HG03045 (cell line): ENCODE data around the gene PCNX2.
A peak's percentile ranks its signal among the peaks of the same experiment; 100 is the strongest.
"Not testable (repeated sequence)": the region's sequence is repeated elsewhere in the genome, so short reads cannot be mapped to it uniquely, and the experiment has no call there.

Experiments
- ATAC-seq: cut with Tn5 transposase; IDR thresholded peaks from one replicate; pipeline ENCODE4 v1.9.1; 2021; ENCODE audit warnings: mild to moderate bottlenecking, moderate library complexity; ENCODE audit not compliant: unreplicated experiment

PCNX2 gene

DNA sequence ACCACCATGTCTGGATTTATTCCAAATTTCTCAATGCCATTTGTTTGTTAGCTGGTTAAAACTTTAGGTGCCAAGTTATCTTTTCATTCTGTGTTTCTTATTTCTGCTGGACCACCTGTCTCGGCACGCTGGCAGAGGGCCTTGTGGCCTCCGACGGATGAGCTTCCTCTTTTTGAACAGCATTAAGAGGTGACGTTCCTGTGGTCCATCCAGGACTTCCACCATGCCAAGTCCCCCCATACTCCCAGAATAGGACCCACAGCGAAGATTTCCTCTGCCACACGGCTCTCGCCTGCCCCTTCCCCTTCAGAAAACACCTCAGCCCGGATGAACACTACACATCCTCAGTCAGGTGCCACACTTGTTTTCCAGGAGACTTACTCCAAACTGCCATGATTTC lies 271.3 kb downstream of the PCNX2 start:
- no peak for ATAC-seq

DNA sequence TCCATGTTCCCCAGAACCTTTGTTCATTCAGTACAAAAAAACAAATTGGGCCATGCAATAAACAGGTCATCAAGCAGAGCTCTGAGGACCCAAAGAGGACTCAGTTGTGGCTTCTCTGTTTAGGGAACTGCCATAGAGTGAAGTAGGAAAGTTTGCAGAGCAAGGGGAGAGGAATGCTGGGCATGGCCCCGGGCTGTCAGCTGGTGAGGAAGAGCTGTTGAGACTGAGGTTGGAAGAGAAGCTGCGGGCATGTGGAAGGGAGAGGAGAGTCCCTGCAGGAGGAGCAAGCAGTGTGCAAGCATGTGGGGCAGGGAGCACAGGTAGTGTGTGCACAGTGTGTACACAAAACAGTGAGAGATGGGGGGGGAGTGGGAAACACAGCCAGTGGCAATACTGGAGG lies 273.3 kb downstream of the PCNX2 start:
- ATAC-seq = no peak

DNA sequence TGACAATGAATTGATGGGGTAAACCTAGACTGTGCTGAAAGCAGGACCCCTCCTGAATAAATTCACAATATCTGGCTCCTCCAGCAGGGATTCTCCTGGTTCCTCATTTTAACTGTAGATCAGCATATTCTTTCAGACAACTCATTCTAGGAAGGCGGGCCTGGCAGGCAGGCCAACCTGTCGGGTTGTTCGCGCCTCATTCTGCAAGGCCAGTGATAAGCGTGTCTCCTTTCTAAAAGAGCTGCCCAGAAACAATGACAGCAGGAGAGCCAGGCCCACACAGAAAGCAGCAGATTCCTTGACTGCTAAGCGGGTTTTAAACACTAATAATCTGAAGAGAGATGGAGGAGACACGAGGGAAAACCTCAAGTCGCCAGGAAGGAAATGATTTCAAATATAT lies 275.1 kb downstream of the PCNX2 start:
- no peak for ATAC-seq

DNA sequence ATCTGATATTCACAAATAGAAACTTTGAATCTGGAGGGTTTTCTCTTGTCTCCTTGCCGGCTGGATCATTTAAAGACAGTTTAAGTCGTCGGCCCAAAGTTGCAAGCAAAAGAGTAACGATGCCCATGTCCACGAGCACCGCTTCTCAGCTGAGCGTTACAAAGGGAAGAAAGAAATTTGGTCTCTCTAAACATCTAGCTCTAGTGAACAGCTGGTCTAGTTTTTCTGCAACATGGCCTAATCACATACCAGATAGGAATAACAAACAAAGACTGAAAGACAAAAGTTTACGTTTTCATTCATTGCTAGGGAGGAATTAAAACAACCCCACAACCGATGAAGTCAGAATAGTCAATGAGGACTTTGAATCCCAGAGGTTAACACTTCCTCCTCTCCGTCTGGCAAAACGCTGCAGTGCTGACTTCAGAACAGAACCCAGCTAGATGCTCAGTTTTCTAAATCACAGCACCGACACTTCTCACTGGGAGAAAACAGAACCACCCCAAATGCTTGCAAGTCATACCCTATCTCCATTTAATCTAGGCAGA lies 275.7 kb downstream of the PCNX2 start:
- no peak for ATAC-seq

DNA sequence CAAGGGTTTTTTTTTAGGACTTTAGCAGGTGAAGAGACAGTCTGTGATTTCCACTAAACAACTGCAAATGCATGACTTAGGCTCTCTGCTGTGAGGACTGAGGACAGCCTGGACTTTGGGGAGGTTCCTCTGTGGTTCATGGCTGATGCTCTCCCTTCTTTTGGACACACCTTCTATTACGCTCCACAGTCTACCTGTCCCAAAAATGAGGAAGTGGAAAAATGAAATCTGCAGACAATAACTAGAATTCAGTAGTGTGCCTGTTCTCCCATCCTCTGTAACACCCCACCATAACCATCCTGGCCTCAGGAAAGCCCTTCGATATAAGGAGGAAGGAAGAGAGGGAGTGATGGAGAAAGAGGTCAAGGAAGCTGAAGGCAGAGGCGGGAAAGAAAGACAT lies 276.4 kb downstream of the PCNX2 start:
- ATAC-seq = no peak

DNA sequence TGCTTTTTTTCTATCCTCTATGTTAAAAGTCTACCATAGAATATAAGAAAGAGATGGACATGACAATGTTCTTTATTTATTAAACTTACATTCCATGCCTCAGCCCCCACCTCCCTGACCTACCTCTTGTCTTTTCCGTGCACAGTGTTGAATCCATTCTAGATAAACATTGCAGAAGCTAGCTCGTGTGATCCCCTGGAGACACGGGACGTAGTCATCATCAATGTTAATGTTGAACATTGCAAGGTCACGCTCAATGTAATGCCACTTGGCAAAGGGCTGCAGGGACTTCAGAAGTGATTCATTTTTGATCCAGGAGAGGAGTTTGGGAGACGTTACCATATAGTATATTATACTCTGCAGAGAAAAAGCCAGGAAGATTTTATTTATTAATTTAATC lies 278.7 kb downstream of the PCNX2 start:
- ATAC-seq = no peak

DNA sequence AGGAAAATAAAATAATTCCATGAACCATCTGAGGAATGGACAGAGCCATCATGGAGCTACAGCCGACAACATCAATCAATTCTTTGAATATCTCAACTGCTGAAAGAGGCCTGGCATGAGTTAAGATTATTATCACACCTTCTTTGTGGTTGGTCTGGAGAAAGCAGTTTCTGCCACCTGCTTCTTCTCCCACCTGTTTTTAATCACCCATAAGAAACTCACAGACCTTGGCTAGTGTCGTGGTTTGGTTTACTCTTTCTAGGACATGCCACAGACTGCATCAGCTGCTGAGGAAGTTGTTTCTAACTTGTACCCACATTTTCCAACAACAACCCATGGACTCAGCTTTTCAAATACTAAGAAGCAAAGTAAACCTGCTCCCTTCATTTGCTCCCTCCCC lies 279.6 kb downstream of the PCNX2 start:
- ATAC-seq = peak; percentile 57

DNA sequence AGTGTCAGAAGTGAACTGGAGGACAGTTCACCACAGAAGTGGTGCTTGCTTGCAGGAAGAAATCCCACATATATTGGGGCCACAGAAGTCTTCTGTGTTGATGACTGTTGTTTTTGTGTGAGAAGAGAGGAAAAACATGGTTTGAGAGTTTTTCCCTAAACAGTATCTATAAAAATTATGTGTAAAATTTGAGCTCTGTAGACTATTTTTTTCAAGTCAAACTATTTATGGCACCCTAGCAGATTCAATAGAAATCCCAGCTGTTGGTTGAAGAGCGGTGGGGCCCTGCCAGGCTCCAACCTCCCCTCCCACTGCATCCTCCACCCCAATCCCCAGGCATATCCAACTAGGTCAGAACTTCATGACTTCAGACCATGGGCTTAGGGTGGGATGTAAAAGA lies 283.5 kb downstream of the PCNX2 start:
- no peak for ATAC-seq

DNA sequence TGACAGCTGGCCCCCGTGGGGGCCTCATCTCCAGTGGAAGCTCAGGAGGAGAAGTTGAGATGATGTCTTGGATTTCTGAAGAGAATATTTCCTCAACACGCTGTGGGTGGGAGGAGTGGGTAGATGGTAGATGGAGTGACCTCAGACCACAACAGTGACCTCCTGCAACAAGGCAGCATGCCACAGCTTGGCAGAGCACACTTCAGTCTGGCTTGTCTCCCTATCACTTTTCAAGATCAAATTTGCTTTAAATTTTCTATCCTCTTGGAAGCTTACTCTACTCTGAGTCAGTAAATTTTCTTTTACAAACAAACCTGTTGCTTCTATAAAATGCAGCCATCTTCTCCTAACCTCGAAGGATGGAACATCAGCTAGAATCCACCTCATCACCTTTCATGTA lies 285.4 kb downstream of the PCNX2 start:
- ATAC-seq = no peak

DNA sequence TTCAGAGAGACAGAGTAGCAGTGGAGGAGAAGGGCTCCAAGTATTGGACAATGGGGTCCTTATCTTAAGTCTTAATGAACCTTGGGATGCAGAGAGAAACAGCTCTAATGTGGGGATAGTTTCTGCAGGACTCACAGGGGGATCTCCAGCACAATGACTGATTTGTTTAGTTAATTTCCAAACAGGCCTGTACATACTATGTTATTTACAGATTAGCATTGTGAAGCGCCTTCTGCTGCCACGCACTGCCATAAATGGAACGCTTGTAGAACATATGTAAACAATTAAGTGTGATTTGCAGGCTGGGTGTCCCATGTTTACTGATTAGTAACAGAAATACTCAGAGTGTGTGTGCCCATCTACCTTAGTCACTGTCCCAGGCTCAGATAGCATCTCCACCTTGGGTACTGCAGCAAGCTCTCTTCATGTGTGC lies 289.0 kb downstream of the PCNX2 start:
- ATAC-seq = no peak

DNA sequence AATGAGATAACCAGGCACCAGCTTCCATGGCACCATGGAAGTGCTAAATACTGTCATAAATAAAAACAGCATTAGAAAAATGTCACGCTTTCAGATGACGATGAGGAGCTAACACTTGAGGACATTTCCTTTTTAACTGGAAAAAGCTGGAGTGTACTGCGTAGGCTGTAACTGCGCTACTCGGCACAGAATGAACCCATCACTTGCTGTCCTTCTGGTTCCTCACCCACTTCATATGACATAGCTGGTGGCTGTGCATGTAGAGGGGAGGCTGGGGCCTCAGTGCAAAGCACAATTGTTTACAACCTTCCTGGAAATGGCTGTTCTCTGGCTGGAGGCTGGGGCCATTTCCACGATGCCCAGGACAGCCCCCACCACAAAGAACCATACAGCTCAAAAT lies 289.4 kb downstream of the PCNX2 start:
- no peak for ATAC-seq

DNA sequence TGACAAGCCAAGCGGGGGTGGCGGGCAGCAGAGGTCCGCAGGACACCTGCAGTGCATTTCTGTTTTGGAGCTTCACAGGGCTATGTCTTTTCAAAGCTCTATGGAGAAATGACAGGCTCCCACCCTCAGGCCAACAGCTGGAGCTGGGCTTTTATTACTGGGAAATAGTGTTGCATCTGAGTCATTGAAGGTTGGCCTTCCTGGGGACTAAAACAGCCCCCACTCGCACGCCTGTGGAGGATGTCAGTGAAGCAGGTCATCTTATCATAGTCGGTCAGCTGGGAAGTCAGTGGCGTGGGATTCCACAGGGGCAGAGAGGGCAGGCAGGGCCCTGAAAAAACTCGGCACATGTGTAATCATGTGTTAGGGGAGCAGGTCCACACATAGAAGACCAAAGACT lies 289.8 kb downstream of the PCNX2 start:
- ATAC-seq = no peak

DNA sequence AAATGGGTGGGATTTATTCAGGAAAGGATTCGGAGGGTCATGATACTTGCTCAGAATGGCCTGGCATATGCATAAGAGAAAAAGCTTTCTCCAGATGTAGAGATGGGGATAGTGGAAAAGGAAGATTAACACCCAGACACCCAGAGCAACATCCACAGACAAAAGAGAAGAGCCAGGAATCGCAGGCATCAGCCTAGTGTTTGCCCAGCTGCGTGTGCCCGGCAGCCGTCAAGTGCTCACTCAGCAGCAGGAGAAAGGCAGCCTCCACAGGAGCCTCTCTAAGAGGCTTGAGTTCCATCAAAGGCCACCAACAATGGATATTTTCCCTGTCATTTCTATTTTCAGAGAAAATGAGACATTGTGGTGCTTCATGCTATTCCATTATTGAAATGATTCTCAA lies 290.4 kb downstream of the PCNX2 start:
- no peak for ATAC-seq

DNA sequence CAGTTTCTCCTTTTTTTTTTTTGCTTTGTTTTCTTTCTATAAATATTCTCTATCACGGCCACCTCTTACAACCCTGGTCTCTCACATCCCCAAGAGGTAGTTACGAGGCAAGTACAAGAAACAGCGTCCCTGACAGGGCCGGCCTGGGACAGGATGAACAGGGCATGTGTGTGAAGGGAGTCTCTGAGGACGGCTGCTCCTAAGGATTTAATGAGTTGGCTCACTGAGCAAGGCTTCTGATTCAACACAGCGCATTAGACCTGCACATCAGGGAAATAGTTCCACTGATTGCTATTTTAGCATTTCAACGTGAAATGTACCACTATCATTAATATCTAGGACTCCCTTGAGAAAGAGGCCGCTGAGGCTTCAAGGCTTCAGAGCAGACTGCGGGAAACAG lies 291.1 kb downstream of the PCNX2 start:
- ATAC-seq = no peak

DNA sequence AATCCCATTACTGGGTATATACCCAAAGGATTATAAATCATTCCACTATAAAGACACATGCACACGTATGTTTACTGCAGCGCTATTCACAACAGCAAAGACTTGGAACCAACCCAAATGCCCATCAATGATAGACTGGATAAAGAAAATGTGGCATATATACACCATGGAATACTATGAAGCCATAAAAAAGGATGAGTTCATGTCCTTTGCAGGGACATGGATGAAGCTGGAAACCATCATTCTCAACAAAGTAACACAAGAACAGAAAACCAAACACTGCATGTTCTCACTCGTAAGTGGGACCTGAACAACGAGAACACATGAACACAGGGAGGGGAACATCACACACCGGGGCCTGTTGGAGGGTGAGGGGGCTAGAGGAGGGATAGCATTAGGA lies 291.9 kb downstream of the PCNX2 start:
- ATAC-seq = not testable (repeated sequence)

DNA sequence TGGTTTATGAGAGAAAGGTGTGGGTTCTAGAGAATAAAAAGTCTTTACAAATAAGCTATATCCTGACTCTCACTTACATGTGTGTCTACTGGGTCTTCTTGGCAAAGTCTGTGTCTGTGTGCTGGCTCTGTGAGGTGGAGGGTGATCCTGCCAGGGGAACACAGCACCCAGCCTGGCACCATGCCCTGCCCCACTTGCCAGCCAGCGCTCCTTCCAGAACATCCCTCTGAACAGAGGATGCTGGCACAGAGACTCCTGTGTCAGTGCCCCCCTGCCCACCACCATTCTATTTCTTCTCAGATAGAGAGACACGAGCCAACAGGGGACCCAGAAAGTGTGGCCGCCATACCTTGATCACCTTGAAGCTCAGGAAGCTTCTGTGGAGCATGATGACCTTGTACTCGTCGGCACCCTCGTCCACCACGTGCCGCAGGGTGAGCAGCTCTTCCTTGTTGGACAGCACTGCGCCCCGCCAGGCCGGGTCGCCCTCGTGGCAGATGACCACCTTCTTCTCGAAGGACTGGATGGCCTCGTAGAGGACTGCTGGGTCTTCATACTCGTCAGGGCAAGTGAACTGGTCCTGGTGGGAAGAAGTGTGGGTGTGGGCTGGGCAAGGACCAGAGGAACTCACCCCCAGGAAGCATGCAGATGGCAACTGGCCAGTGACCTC lies 295.4 kb downstream of the PCNX2 start:
- ATAC-seq = no peak

DNA sequence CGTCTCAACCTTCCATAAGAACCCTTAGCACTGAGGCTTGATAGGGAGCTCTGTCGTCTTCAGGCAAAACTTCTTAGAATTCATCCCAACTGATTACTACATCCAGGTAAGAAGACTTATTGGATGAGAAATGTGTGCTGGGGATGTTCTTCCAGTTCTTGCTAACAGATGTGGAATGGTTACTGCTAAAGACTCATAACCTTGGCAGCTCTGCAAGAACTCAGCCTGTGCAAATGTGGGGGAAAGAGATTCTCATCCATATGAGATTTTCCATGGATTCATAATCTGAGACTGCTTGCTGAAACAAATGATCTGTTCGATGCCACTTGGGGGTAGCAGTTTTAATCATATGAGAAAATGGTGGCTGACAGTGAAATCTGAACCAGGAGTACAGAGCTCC lies 296.9 kb downstream of the PCNX2 start:
- no peak for ATAC-seq

DNA sequence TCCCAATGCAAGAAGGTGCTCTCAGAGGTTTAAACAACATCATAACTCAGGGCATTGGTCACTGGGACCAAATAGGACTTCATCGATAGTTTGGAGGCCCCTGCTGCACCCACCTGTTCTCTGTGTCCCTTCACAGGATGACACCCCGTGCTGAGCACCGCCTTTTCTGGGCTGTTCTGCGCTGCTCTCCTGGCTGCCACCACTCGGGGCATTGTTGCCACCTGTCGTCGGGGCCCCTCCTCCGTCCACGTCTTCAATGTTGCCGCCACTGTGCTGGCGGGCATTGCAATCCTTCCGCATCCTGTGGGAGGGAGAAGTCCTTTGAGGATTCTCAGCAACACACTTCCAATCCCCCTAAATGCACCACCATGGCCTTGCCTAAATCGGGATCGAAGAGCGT lies 297.4 kb downstream of the PCNX2 start:
- ATAC-seq = no peak

DNA sequence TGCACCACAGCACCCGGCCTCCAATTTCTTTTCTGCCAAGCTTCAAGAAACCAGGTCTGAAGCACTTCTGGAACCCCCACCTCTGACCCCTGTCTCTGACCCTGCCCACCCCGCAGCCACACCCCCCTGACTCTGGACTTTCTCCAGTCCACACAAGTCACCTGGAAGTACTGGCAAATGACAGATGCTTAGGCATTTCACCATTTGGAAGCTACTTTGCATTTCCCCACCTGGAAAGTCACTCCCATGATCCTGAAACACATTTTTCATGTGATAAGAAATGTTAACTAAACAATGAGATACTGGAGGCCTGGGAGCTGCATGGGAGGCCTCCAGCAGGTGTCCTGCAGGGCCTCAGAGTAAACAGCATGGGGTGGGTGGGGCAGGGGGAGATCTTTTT lies 299.4 kb downstream of the PCNX2 start:
- ATAC-seq = no peak

DNA sequence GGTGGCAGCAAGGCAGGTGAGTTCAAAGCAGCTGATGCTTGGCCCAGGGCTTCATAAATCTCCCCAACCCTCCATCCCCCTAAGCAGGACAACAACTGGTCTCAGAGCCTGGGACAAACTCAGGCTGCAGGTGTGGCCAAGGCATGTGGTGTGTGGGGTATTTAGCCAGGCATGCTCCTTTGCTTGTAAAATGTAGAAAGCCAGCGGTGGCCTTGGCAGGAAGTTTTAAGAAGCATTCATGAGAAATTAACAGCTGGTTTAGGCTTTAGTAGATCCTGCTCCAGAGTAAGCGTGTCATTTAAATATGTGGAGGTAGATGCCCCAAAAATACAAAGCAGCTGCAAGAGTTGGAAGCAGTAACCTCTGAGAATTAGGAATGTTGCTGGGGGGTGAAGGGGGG lies 300.3 kb downstream of the PCNX2 start:
- ATAC-seq = no peak

DNA sequence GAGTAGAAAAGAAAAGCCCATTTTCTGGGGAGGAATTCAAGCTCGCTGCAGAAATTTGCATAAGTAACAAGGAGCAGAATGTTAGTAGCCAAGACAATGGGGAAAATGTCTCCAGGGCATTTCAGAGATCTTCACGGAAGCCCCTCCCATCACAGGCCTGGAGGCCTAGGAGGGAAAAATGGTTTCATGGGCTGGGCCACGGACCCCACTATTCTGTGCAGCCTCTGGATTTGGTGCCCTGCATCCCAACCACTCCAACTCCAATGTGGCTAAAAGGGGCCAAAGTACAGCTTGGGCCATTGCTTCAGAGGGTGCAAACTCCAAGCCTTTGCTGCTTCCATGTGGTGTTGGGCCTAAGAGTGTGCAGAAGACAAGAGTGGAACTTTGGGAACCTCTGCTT lies 302.0 kb downstream of the PCNX2 start:
- ATAC-seq = no peak

DNA sequence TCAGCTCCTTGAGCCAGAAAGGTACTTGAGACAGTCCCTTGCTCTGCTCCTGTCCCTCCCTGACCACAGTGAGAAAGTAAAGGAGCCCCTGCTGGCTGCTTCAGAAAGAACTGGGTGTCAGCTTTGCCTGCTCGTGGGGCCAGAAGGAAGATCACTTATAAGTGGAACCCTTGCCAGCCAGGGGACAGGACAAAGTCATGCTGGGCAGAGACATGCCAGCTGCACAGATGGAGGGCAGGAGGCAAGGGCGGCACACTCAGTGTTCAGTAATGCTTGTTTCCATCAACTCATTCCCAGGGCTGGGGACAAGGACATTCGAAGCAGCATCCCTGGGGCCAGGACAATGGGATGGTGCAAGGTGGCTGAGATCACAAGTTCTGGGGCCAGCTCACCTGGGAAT lies 303.3 kb downstream of the PCNX2 start:
- no peak for ATAC-seq

DNA sequence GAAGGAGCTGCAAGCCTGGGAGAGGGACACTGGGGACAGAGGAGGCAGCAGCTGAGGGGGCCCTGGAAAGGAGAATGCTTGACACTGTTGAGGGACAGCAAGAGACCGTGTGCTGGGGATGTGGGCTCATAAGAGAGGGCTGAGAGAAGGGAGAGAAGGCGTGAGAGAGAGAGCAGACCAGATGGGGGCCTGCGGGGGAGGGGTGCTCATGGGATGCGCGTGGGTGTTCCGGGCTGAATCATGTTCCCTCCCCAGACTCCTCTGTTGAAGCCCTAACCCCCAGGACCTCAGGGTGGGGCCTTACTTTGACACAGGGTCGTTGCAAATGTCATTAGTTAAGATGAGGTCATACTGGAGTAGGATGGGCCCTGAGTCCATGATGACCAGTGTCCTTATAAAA lies 304.3 kb downstream of the PCNX2 start:
- no peak for ATAC-seq
